ENCODE data around the gene RPS5. TPM values are rescaled to one million over a fixed set of nuclear protein-coding genes. Genes with fewer than 3 reads are reported as not detected.

RPS5 gene
- total and polyA plus RNA-seq, 9 of the 15 experiments (the other 6 are each of a cell fraction or from before 2014, with no cell fraction given): 1,228 to 3,570 (median 2,484) TPM

GRCh38 chr19:58392945-58393724 is 6.1 kb downstream of the RPS5 start:
- no peak for ATAC-seq
- Histone ChIP-seq H3K4me2 (ENCODE audit: insufficient read depth, low read length) (no peak overlapping the region), H3K9ac (ENCODE audit: insufficient read depth in 1 of 2, low read depth in 2 of 2, low read length in 2 of 2) (no peak overlapping the region), H3K4me3 (no peak overlapping the region), H3K27ac (ENCODE audit: extremely low read depth, low read depth, low read length) (no peak overlapping the region; the same call in 2 of the 3 replicates), H3K36me3 (ENCODE audit: control insufficient read depth, insufficient read depth, low read length) (peaks cover 72% of the 10 kb centered on the region), H3K27me3 (ENCODE audit: control insufficient read depth in 2 of 2, insufficient read depth in 2 of 2, low read length in 2 of 2) (no peaks in the 10 kb centered on the region), H3K4me1 (replicated peaks in 1 of 2; ENCODE audit: control insufficient read depth in 2 of 2, insufficient read depth in 2 of 2, low read length in 2 of 2) (peaks cover 14 to 57% of the 10 kb centered on the region in 2 experiments; a peak in 4 of 5 replicates), H2AFZ (ENCODE audit: low read depth, low read length) (no peak overlapping the region), H3K9me3 (replicated peaks; ENCODE audit: control insufficient read depth, insufficient read depth, low read depth, low read length) (no peaks in the 10 kb centered on the region), H3K79me2 (ENCODE audit: control insufficient read depth, insufficient read depth, low read length) (peaks cover 46% of the 10 kb centered on the region), H4K20me1 (replicated peaks; ENCODE audit: control insufficient read depth, insufficient read depth, low read length) (peaks cover 21% of the 10 kb centered on the region; the same call in 1 of the 2 replicates), H3K9me1 (ENCODE audit: control insufficient read depth, insufficient read depth, low read length) (no peaks in the 10 kb centered on the region)
- FAIRE-seq: no peak
- BruUV-seq (replicated peaks): no TSS peak
- POLR2A ChIA-PET: interaction anchor here (1.3 to 1.7 kb wide), 2 partner anchors 7 to 16 kb away, joined by 4 to 5 read pairs; no protein-coding TSS in a partner anchor
- in situ Hi-C loops (cut with MboI) (no loop called here), intact Hi-C loops (cut with micrococcal nuclease) (no loop called here)
- WGBS (ENCODE audit: insufficient coverage, low coverage, missing lambda C conversion rate): 90% methylated on average over 26 of the region's 26 CpGs
- CTCF ChIA-PET (ENCODE audit: low intra/inter-chr PET ratio): no interaction called here
- no peak for DNase-seq (ENCODE audit: extremely low read depth in 1 of 4, low spot score in 3 of 4)
- TF ChIP-seq HNRNPH1 (optimal IDR thresholded peaks at IDR 0.05; ENCODE audit: low read depth, low read length) (no peak), ARHGAP35 (IDR thresholded peaks at IDR 0.05; ENCODE audit: partially characterized antibody) (no peak), ETV6 (IDR thresholded peaks at IDR 0.05; ENCODE audit: borderline replicate concordance in 1 of 2, low read depth in 2 of 2, low read length in 1 of 2) (no peak), ETV6 (CRISPR knock-in tag; IDR thresholded peaks at IDR 0.05; ENCODE audit: borderline replicate concordance) (no peak), RFX7 (CRISPR knock-in tag; IDR thresholded peaks at IDR 0.05) (no peak), RBFOX2 (IDR thresholded peaks at IDR 0.05; ENCODE audit: low read depth, low read length) (peak; percentile 66), HNRNPL (IDR thresholded peaks at IDR 0.05; ENCODE audit: low read depth, low read length) (no peak), MAFG (tag; conservative IDR thresholded peaks at IDR 0.05) (no peak), NR2F6 (CRISPR knock-in tag; IDR thresholded peaks at IDR 0.05) (no peak), TOE1 (IDR thresholded peaks at IDR 0.05; ENCODE audit: borderline replicate concordance) (no peak), TOE1 (CRISPR knock-in tag; IDR thresholded peaks at IDR 0.05; ENCODE audit: borderline replicate concordance, low read depth) (no peak), TRIM28 (IDR thresholded peaks at IDR 0.05) (no peak), POLR2G (IDR thresholded peaks at IDR 0.05; ENCODE audit: low read depth, low read length) (peak; percentile 67), DNMT1 (IDR thresholded peaks at IDR 0.05) (no peak), MCM2 (IDR thresholded peaks at IDR 0.05; ENCODE audit: low read depth) (no peak), ZBTB33 (CRISPR knock-in tag; IDR thresholded peaks at IDR 0.05) (peak; percentile 92), XRCC5 (IDR thresholded peaks at IDR 0.05; ENCODE audit: low read depth, low read length) (no peak), SMARCA4 (IDR thresholded peaks at IDR 0.05) (no peak), ZFP36 (IDR thresholded peaks at IDR 0.05; ENCODE audit: low read depth, low read length, partially characterized antibody) (peak; percentile 75), ETV5 (CRISPR knock-in tag; IDR thresholded peaks at IDR 0.05; ENCODE audit: low read depth) (no peak), MAX (CRISPR knock-in tag; IDR thresholded peaks at IDR 0.05) (peak; percentile 31; the same call in 1 of the 2 replicates), RFX1 (IDR thresholded peaks at IDR 0.05) (no peak), ZKSCAN8 (CRISPR knock-in tag; IDR thresholded peaks at IDR 0.05) (no peak), BACH1 (tag; IDR thresholded peaks at IDR 0.05) (no peak)
